Measurements from ENCODE around the gene FKBP6.
"Not testable (repeated sequence)": the region's sequence is repeated elsewhere in the genome, so short reads cannot be mapped to it uniquely, and the experiment has no call there.

Gene FKBP6

GRCh38 chr7:73358590-73359275, 30.8 kb downstream of the FKBP6 start:
- no peak for DNase-seq

- DNase-seq = no peak
These were observed 31.3 kb downstream of the FKBP6 start for GRCh38 chr7:73359306-73359705.

- no peak for DNase-seq
These were observed 31.9 kb downstream of the FKBP6 start for GRCh38 chr7:73359746-73360375.

- DNase-seq = not testable (repeated sequence)
These were observed 32.6 kb downstream of the FKBP6 start for GRCh38 chr7:73360590-73360989.

- no peak for DNase-seq
These were observed 35.5 kb downstream of the FKBP6 start for GRCh38 chr7:73363225-73364005.

- DNase-seq = no peak
These were observed 36.2 kb downstream of the FKBP6 start for GRCh38 chr7:73364006-73364728.

GRCh38 chr7:73366127-73366526, 38.2 kb downstream of the FKBP6 start:
- no peak for DNase-seq

GRCh38 chr7:73366990-73367389, 39.0 kb downstream of the FKBP6 start:
- DNase-seq = no peak

GRCh38 chr7:73369009-73369408, 41.0 kb downstream of the FKBP6 start:
- no peak for DNase-seq

- no peak for DNase-seq
These were observed 41.7 kb downstream of the FKBP6 start for GRCh38 chr7:73369622-73370021.

- DNase-seq = no peak
These were observed 45.8 kb downstream of the FKBP6 start for GRCh38 chr7:73373741-73374140.

- DNase-seq = not testable (repeated sequence)
These were observed 48.3 kb downstream of the FKBP6 start for GRCh38 chr7:73376262-73376661.

GRCh38 chr7:73376671-73377412, 48.9 kb downstream of the FKBP6 start:
- no peak for DNase-seq

- not testable (repeated sequence) for DNase-seq
These were observed 49.6 kb downstream of the FKBP6 start for GRCh38 chr7:73377413-73378200.

GRCh38 chr7:73382934-73383503, 55.1 kb downstream of the FKBP6 start:
- DNase-seq = no peak

- no peak for DNase-seq
These were observed 59.4 kb downstream of the FKBP6 start for GRCh38 chr7:73387221-73387828.

- DNase-seq = no peak
These were observed 60.0 kb downstream of the FKBP6 start for GRCh38 chr7:73387908-73388414.

GRCh38 chr7:73391396-73391795, 63.4 kb downstream of the FKBP6 start:
- DNase-seq = no peak

GRCh38 chr7:73394422-73394821, 66.5 kb downstream of the FKBP6 start:
- no peak for DNase-seq

All from activated effector memory CD4-positive, alpha-beta T cell treated with Interleukin-2 at 50 U/mL for 16 hours (primary cell).